ENCODE measurements around the gene DGKG. TPM values are rescaled to one million over a fixed set of nuclear protein-coding genes. Genes with fewer than 3 reads are reported as not detected.

The DGKG gene
- total and polyA plus RNA-seq, 8 donors = 0.12 to 26.3 (median 2.7) TPM

GRCh38 chr3:186316666-186317260 is 45.3 kb downstream of the DGKG start:
- no peak for TF ChIP-seq POLR2AphosphoS5 (IDR thresholded peaks at IDR 0.05)
- no peak for TF ChIP-seq CTCF (IDR thresholded peaks at IDR 0.05)
- no peak for TF ChIP-seq EP300 (IDR thresholded peaks at IDR 0.05)
- no peak for TF ChIP-seq POLR2A (IDR thresholded peaks at IDR 0.05)
- intact Hi-C loops (cut with DNase I; ENCODE audit: low total_unique reads) = no loop called here
- no peak for DNase-seq
- H3K4me1 ChIP-seq = no peaks in the 10 kb centered on the region
- 60 to 74% (median 64%) methylated on average over 9 of the region's 9 CpGs for WGBS, 5 donors
- no peak overlapping the region for H3K4me3 ChIP-seq
- H3K36me3 ChIP-seq = peaks cover 0 to 14% (median 5%) of the 10 kb centered on the region in 4 donors
- no peaks in the 10 kb centered on the region for H3K27me3 ChIP-seq
- H3K9me3 ChIP-seq = no peaks in the 10 kb centered on the region
- no peak overlapping the region for H3K27ac ChIP-seq

- TF ChIP-seq CTCF (IDR thresholded peaks at IDR 0.05) (no peak), EP300 (IDR thresholded peaks at IDR 0.05) (no peak), POLR2AphosphoS5 (IDR thresholded peaks at IDR 0.05) (no peak), POLR2A (IDR thresholded peaks at IDR 0.05) (no peak)
- WGBS, 5 donors = 85 to 90% (median 88%) methylated on average over 5 of the region's 5 CpGs
- Histone ChIP-seq H3K36me3 (peaks cover 0 to 14% (median 5%) of the 10 kb centered on the region in 4 donors), H3K27ac (no peak overlapping the region), H3K9me3 (no peaks in the 10 kb centered on the region), H3K4me3 (no peak overlapping the region), H3K27me3 (no peaks in the 10 kb centered on the region), H3K4me1 (no peaks in the 10 kb centered on the region)
- no peak for DNase-seq
- intact Hi-C loops (cut with DNase I; ENCODE audit: low total_unique reads) = no loop called here
These were observed 46.3 kb downstream of the DGKG start for GRCh38 chr3:186315581-186316354.

GRCh38 chr3:186314896-186315295 is 47.1 kb downstream of the DGKG start:
- no peak overlapping the region for H3K27ac ChIP-seq
- H3K4me1 ChIP-seq = no peaks in the 10 kb centered on the region
- WGBS, 5 donors = 80 to 94% (median 91%) methylated on average over 3 of the region's 3 CpGs
- no peak for DNase-seq
- TF ChIP-seq CTCF (IDR thresholded peaks at IDR 0.05) (no peak), POLR2AphosphoS5 (IDR thresholded peaks at IDR 0.05) (no peak), EP300 (IDR thresholded peaks at IDR 0.05) (no peak), POLR2A (IDR thresholded peaks at IDR 0.05) (no peak)
- peaks cover 0 to 14% (median 3%) of the 10 kb centered on the region in 4 donors for H3K36me3 ChIP-seq
- H3K9me3 ChIP-seq = no peaks in the 10 kb centered on the region
- H3K27me3 ChIP-seq = no peaks in the 10 kb centered on the region
- H3K4me3 ChIP-seq = no peak overlapping the region
- intact Hi-C loops (cut with DNase I; ENCODE audit: low total_unique reads) = no loop called here

GRCh38 chr3:186311441-186311840 is 50.6 kb downstream of the DGKG start:
- DNase-seq = no peak
- Histone ChIP-seq H3K27me3 (no peaks in the 10 kb centered on the region), H3K27ac (no peak overlapping the region), H3K9me3 (no peaks in the 10 kb centered on the region), H3K4me3 (no peak overlapping the region), H3K36me3 (peaks cover 0 to 4% (median 0%) of the 10 kb centered on the region in 4 donors), H3K4me1 (no peaks in the 10 kb centered on the region)
- WGBS, 5 donors = 83 to 94% (median 90%) methylated on average over 2 to 3 of the region's 3 CpGs
- TF ChIP-seq CTCF (IDR thresholded peaks at IDR 0.05) = no peak
- TF ChIP-seq EP300 (IDR thresholded peaks at IDR 0.05) = no peak
- TF ChIP-seq POLR2AphosphoS5 (IDR thresholded peaks at IDR 0.05) = no peak
- no peak for TF ChIP-seq POLR2A (IDR thresholded peaks at IDR 0.05)
- intact Hi-C loops (cut with DNase I; ENCODE audit: low total_unique reads) = no loop called here
